GM12878 (cell line): ENCODE data around the gene GIMAP2. TPM values are rescaled to one million over a fixed set of nuclear protein-coding genes. Genes with fewer than 3 reads are reported as not detected.
"Not testable (repeated sequence)": the region's sequence is repeated elsewhere in the genome, so short reads cannot be mapped to it uniquely, and the experiment has no call there.

Source experiments
- ATAC-seq: fragments of 200-7000 bp; cut with Tn5 transposase; 3 replicates; pipeline ENCODE4 v1.9.1; 2020; ENCODE audit warnings: mild to moderate bottlenecking, moderate library complexity
- BruUV-seq: library from RNA; stranded (reverse); fragments of 400-500 nt; replicated peaks from 2 replicates; lab custom pipeline; 2021; lab: Mats Ljungman, UMichigan
- CTCF ChIA-PET: fragments of 300-600 bp; sonication (Branson Sonifier 250); formaldehyde crosslinking; extraction: SDS; loops from one replicate; lab custom pipeline; 2021; ENCODE audit warnings: inconsistent platforms; lab: Yijun Ruan, JAX
- POLR2A ChIA-PET: fragments of 350-600 bp; formaldehyde crosslinking; extraction: SDS; loops from one replicate; lab custom pipeline; 2021; ENCODE audit warnings: inconsistent platforms; lab: Charles Lee
- RAD21 ChIA-PET: fragments of 300-600 bp; sonication (Branson Sonifier 250); formaldehyde crosslinking; loops from one replicate; lab custom pipeline; 2023; ENCODE audit warnings: antibody characterized with exemption; ENCODE audit not compliant: unreplicated experiment; lab: Charles Lee
- SMC1A ChIA-PET: fragments of 300-600 bp; sonication (Branson Sonifier 250); formaldehyde crosslinking; loops from one replicate; lab custom pipeline; 2023; ENCODE audit not compliant: unreplicated experiment, uncharacterized antibody; lab: Charles Lee
- DNase-seq: peaks from one replicate; pipeline ENCODE4 v3.0.0-alpha.2; 2011; ENCODE audit warnings: low read depth, low spot score
- FAIRE-seq: peaks from 3 replicates; lab custom pipeline; 2011; peaks lifted over from hg19 to GRCh38; lab: Jason Lieb, UNC
- H2AFZ ChIP-seq: 2 replicates; pipeline ENCODE4 v1.6.0; 2011; ENCODE audit warnings: low read depth, low read length, control low read depth; ENCODE audit not compliant: control insufficient read depth
- H3K27ac ChIP-seq: 2 replicates; pipeline ENCODE4 v1.5.1; 2011; ENCODE audit warnings: control low read depth; ENCODE audit not compliant: control insufficient read depth, insufficient read depth
- H3K27me3 ChIP-seq, 2 experiments: replicated peaks in 1 of 2; 2 replicates each; pipeline versions ENCODE4 v1.6.0 to v1.6.1; 2011; ENCODE audit warnings: low read length in 1 of 2; ENCODE audit not compliant: control insufficient read depth in 2 of 2, insufficient read depth in 2 of 2
- H3K36me3 ChIP-seq, 2 experiments: 2 replicates each; pipeline ENCODE4 v1.5.1; 2011; ENCODE audit warnings: low read length in 1 of 2; ENCODE audit not compliant: control insufficient read depth in 2 of 2, insufficient read depth in 2 of 2
- H3K4me1 ChIP-seq: 2 replicates; pipeline ENCODE4 v1.6.1; 2011; ENCODE audit warnings: mild to moderate bottlenecking, low read length, moderate library complexity, mixed read lengths; ENCODE audit not compliant: control insufficient read depth, insufficient read depth
- H3K4me2 ChIP-seq: 2 replicates; pipeline ENCODE4 v1.6.0; 2011; ENCODE audit warnings: control low read depth; ENCODE audit not compliant: control insufficient read depth, insufficient read depth
- H3K4me3 ChIP-seq: fragments of 200-600 bp; sonication (generic); 2 replicates; pipeline ENCODE4 v1.5.1; 2016
- H3K79me2 ChIP-seq: 2 replicates; pipeline ENCODE4 v1.6.0; 2011; ENCODE audit warnings: low read length; ENCODE audit not compliant: control insufficient read depth, insufficient read depth
- H3K9ac ChIP-seq: 2 replicates; pipeline ENCODE4 v1.8.0; 2011; ENCODE audit warnings: low read length, control low read depth, mixed read lengths; ENCODE audit not compliant: control insufficient read depth, insufficient read depth
- H3K9me3 ChIP-seq: replicated peaks from 3 replicates; pipeline ENCODE4 v1.5.1; 2011; ENCODE audit warnings: mild to moderate bottlenecking, low read length; ENCODE audit not compliant: control insufficient read depth, insufficient read depth
- H4K20me1 ChIP-seq: 2 replicates; pipeline ENCODE4 v1.6.0; 2011; ENCODE audit not compliant: control insufficient read depth, insufficient read depth
- HCFC1 ChIP-seq: fragments of 150-350 bp; IDR thresholded peaks from 2 replicates; pipeline ENCODE4 v1.6.1; 2014; ENCODE audit warnings: low read length
- KLF5 ChIP-seq: fragments of 450-650 bp; IDR thresholded peaks from 2 replicates; pipeline ENCODE4 v1.6.1; 2014; ENCODE audit warnings: mild to moderate bottlenecking; ENCODE audit not compliant: partially characterized antibody
- POLR2AphosphoS5 ChIP-seq: IDR thresholded peaks from 2 replicates; pipeline ENCODE4 v1.6.1; 2011; ENCODE audit warnings: mild to moderate bottlenecking, low read length, inconsistent platforms
- RB1 ChIP-seq: fragments of 450-650 bp; formaldehyde crosslinking; IDR thresholded peaks from 2 replicates; pipeline ENCODE4 v1.6.1; 2017; ENCODE audit warnings: mild to moderate bottlenecking, borderline replicate concordance
- SREBF1 ChIP-seq: IDR thresholded peaks from 2 replicates; pipeline ENCODE4 v1.6.1; 2012; ENCODE audit warnings: mild to moderate bottlenecking, low read length
- WGBS: methylation state at CpG from one replicate; pipeline ENCODE4 v1.1.6; 2016; ENCODE audit warnings: low lambda C conversion rate; ENCODE audit not compliant: insufficient replicate concordance, insufficient coverage; ENCODE audit errors: missing lambda C conversion rate; 5-methylcytosine and 5-hydroxymethylcytosine counted together
- in situ Hi-C: fragments of 300-500 bp; cut with MboI; formaldehyde crosslinking; loops from 9 replicates; pipeline ENCODE4 v1.14.3; 2018; ENCODE audit warnings: mixed read lengths
- intact Hi-C: fragments of 100-400 bp; cut with micrococcal nuclease; formaldehyde crosslinking; loops from one replicate; pipeline ENCODE4 v1.14.2; 2022; ENCODE audit not compliant: unreplicated experiment
- polyA plus RNA-seq, 11 experiments: library from polyadenylated mRNA; depleted of rRNA in 4 of 11; unstranded in 6 of 11; stranded (reverse) in 5 of 11; fragments of >200 nt; fragmentation: Nextera tagmentation in 4 of 11; fragmentation: Illumina TruSeq in 1 of 11; extraction: Ambion mirVana in 4 of 11; extraction: Trizol in 1 of 11; gene quantifications; 1 replicate in 1 of 11; 2 replicates in 10 of 11; pipeline versions ENCODE4 v1.2.1 to v1.2.3, GENCODE V29; 2011 to 2016; ENCODE audit warnings: inconsistent platforms in 2 of 11, missing spikeins in 2 of 11, low read depth in 1 of 11
- total RNA-seq, 4 experiments: library from RNA; depleted of rRNA in 3 of 4; stranded (reverse); fragments of >200 nt in 3 of 4; fragmentation: Illumina TruSeq in 1 of 4; extraction: Trizol in 1 of 4; gene quantifications; 2 replicates each; pipeline versions ENCODE4 v1.2.1 to v1.2.3, GENCODE V29; 2013 to 2021
- TF ChIP-seq, protein P1 (sequence below): fragments of 450-650 bp; IDR thresholded peaks from 2 replicates; pipeline ENCODE4 v1.6.1; 2018; ENCODE audit warnings: mild to moderate bottlenecking, low read depth, moderate library complexity; ENCODE audit not compliant: partially characterized antibody
- TF ChIP-seq, protein P2 (sequence below): fragments of 450-650 bp; formaldehyde crosslinking; IDR thresholded peaks from 2 replicates; pipeline ENCODE4 v1.5.0; 2022; ENCODE audit warnings: mild to moderate bottlenecking, missing genetic modification characterization

Gene GIMAP2
- total and polyA plus RNA-seq, 10 of the 15 experiments (the other 5 are each of a cell fraction or from before 2014, with no cell fraction given), result 21.3 to 102 (median 31.8) TPM

- H3K27ac ChIP-seq, result 0 out of 2 replicates have a peak overlapping the region, but pooled peaks have one; percentile 46
- peaks cover 10% of the 10 kb centered on the region for H3K4me1 ChIP-seq
- no peak overlapping the region; the same call in none of the 2 replicates for H3K4me2 ChIP-seq
- H2AFZ ChIP-seq, result no peak overlapping the region; the same call in 1 of the 2 replicates
- no peak overlapping the region for H3K9ac ChIP-seq
- peaks cover 6% of the 10 kb centered on the region; the same call in 2 of the 3 replicates for H3K9me3 ChIP-seq
- no peaks in the 10 kb centered on the region for H4K20me1 ChIP-seq
- CTCF ChIA-PET, result interaction anchor here (0.6 kb wide), 2 partner anchors 53 to 251 kb away, joined by 3 to 4 read pairs; no protein-coding TSS in a partner anchor
- H3K27me3 ChIP-seq, result no peaks in the 10 kb centered on the region
- no TSS peak for BruUV-seq
- ATAC-seq (no peak), DNase-seq (no peak), FAIRE-seq (no peak)
- no peak for TF ChIP-seq SREBF1
- TF ChIP-seq, protein P1, sequence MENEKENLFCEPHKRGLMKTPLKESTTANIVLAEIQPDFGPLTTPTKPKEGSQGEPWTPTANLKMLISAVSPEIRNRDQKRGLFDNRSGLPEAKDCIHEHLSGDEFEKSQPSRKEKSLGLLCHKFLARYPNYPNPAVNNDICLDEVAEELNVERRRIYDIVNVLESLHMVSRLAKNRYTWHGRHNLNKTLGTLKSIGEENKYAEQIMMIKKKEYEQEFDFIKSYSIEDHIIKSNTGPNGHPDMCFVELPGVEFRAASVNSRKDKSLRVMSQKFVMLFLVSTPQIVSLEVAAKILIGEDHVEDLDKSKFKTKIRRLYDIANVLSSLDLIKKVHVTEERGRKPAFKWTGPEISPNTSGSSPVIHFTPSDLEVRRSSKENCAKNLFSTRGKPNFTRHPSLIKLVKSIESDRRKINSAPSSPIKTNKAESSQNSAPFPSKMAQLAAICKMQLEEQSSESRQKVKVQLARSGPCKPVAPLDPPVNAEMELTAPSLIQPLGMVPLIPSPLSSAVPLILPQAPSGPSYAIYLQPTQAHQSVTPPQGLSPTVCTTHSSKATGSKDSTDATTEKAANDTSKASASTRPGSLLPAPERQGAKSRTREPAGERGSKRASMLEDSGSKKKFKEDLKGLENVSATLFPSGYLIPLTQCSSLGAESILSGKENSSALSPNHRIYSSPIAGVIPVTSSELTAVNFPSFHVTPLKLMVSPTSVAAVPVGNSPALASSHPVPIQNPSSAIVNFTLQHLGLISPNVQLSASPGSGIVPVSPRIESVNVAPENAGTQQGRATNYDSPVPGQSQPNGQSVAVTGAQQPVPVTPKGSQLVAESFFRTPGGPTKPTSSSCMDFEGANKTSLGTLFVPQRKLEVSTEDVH, result no peak
- TF ChIP-seq POLR2AphosphoS5, result no peak
- no peak for TF ChIP-seq RB1
- TF ChIP-seq, protein P2, sequence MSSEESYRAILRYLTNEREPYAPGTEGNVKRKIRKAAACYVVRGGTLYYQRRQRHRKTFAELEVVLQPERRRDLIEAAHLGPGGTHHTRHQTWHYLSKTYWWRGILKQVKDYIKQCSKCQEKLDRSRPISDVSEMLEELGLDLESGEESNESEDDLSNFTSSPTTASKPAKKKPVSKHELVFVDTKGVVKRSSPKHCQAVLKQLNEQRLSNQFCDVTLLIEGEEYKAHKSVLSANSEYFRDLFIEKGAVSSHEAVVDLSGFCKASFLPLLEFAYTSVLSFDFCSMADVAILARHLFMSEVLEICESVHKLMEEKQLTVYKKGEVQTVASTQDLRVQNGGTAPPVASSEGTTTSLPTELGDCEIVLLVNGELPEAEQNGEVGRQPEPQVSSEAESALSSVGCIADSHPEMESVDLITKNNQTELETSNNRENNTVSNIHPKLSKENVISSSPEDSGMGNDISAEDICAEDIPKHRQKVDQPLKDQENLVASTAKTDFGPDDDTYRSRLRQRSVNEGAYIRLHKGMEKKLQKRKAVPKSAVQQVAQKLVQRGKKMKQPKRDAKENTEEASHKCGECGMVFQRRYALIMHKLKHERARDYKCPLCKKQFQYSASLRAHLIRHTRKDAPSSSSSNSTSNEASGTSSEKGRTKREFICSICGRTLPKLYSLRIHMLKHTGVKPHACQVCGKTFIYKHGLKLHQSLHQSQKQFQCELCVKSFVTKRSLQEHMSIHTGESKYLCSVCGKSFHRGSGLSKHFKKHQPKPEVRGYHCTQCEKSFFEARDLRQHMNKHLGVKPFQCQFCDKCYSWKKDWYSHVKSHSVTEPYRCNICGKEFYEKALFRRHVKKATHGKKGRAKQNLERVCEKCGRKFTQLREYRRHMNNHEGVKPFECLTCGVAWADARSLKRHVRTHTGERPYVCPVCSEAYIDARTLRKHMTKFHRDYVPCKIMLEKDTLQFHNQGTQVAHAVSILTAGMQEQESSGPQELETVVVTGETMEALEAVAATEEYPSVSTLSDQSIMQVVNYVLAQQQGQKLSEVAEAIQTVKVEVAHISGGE, result no peak
- no peak for TF ChIP-seq HCFC1
- no peak for TF ChIP-seq KLF5
- H3K36me3 ChIP-seq, result no peaks in the 10 kb centered on the region
- no peaks in the 10 kb centered on the region for H3K79me2 ChIP-seq
- intact Hi-C loops (no loop called here), in situ Hi-C loops (no loop called here)
- POLR2A ChIA-PET, result interaction anchor here (0.6 kb wide), 2 partner anchors 10 to 243 kb away, joined by 3 to 5 read pairs; no protein-coding TSS in a partner anchor
- SMC1A ChIA-PET, result interaction anchor here (1.7 kb wide), 1 partner anchor 15 kb away, joined by 5 read pairs; no protein-coding TSS in a partner anchor
- RAD21 ChIA-PET, result interaction anchor here (0.7 kb wide), 1 partner anchor 11 kb away, joined by 5 read pairs; no protein-coding TSS in a partner anchor
- no peak overlapping the region for H3K4me3 ChIP-seq
- 72% methylated on average over 2 of the region's 2 CpGs for WGBS
These were observed 9.8 kb upstream of the GIMAP2 start for GRCh38 chr7:150675714-150676113.

- H3K4me1 ChIP-seq, H2AFZ ChIP-seq, H3K36me3 ChIP-seq, H4K20me1 ChIP-seq, intact Hi-C loops, H3K27ac ChIP-seq, H3K4me2 ChIP-seq, RAD21 ChIA-PET, CTCF ChIA-PET, H3K4me3 ChIP-seq, H3K79me2 ChIP-seq, ATAC-seq, BruUV-seq, DNase-seq, H3K9me3 ChIP-seq, in situ Hi-C loops, H3K9ac ChIP-seq, POLR2A ChIA-PET, H3K27me3 ChIP-seq: not testable (repeated sequence)
- peak; percentile 41 for FAIRE-seq
- SMC1A ChIA-PET, result interaction anchor here (1.7 kb wide), 1 partner anchor 15 kb away, joined by 5 read pairs; no protein-coding TSS in a partner anchor
These were observed 9.2 kb upstream of the GIMAP2 start for GRCh38 chr7:150676276-150676675.
